HEK293 (cell line): ENCODE results near the gene BAIAP2L2.

ENCODE experiments used
- CTCF ChIA-PET: fragments of 350-600 bp; formaldehyde crosslinking; extraction: SDS; loops from one replicate; lab custom pipeline; 2021; ENCODE audit warnings: antibody characterized with exemption; lab: Yijun Ruan, JAX
- POLR2A ChIA-PET: fragments of 300-600 bp; formaldehyde crosslinking; extraction: SDS; loops from one replicate; lab custom pipeline; 2020; ENCODE audit warnings: antibody characterized with exemption, inconsistent platforms; lab: Yijun Ruan, JAX
- H3K27ac ChIP-seq: fragments of 200-500 bp; sonication (Bioruptor generic); 2 replicates; pipeline ENCODE4 v1.5.1; 2014; ENCODE audit warnings: low read depth, low read length, control low read depth, inconsistent platforms; ENCODE audit errors: extremely low read depth
- H3K36me3 ChIP-seq, 2 experiments: fragments of 200-500 bp in 1 of 2; sonication (Bioruptor generic) in 1 of 2; 1 replicate in 1 of 2; 2 replicates in 1 of 2; pipeline ENCODE4 v1.5.1; 2014 to 2017; ENCODE audit warnings: inconsistent platforms in 2 of 2, low read length in 2 of 2; ENCODE audit not compliant: control insufficient read depth in 2 of 2, insufficient read depth in 1 of 2
- H3K4me1 ChIP-seq: fragments of 200-500 bp; sonication (Bioruptor generic); 2 replicates; pipeline ENCODE4 v1.5.1; 2014; ENCODE audit warnings: mild to moderate bottlenecking, low read length, inconsistent platforms; ENCODE audit not compliant: control insufficient read depth, insufficient read depth
- H3K4me3 ChIP-seq: 2 replicates; pipeline ENCODE4 v1.5.1; 2011; ENCODE audit warnings: low read depth, mild to moderate bottlenecking, control low read depth, low read length, moderate library complexity
- H3K9me3 ChIP-seq: fragments of 200-500 bp; sonication (Bioruptor generic); 2 replicates; pipeline ENCODE4 v1.5.1; 2014; ENCODE audit warnings: low read depth, low read length, inconsistent platforms; ENCODE audit not compliant: control insufficient read depth, insufficient read depth
- GLIS1 ChIP-seq: fragments of 450-650 bp; formaldehyde crosslinking; IDR thresholded peaks from 2 replicates; pipeline ENCODE4 v1.5.1; 2016; ENCODE audit warnings: missing biosample characterization, missing genetic modification characterization
- GLIS2 ChIP-seq: fragments of 450-650 bp; formaldehyde crosslinking; IDR thresholded peaks from 2 replicates; pipeline ENCODE4 v1.5.1; 2016; ENCODE audit warnings: missing biosample characterization, missing genetic modification characterization
- KLF1 ChIP-seq: fragments of 450-650 bp; formaldehyde crosslinking; IDR thresholded peaks from 2 replicates; pipeline ENCODE4 v1.5.1; 2016; ENCODE audit warnings: missing biosample characterization, missing genetic modification characterization
- KLF16 ChIP-seq: fragments of 450-650 bp; formaldehyde crosslinking; IDR thresholded peaks from 2 replicates; pipeline ENCODE4 v1.5.1; 2017; ENCODE audit warnings: missing biosample characterization, missing genetic modification characterization
- SALL2 ChIP-seq: fragments of 450-650 bp; formaldehyde crosslinking; IDR thresholded peaks from 2 replicates; pipeline ENCODE4 v1.5.0; 2017; ENCODE audit warnings: missing biosample characterization, mild to moderate bottlenecking, missing genetic modification characterization, borderline replicate concordance
- SP2 ChIP-seq: fragments of 450-650 bp; formaldehyde crosslinking; IDR thresholded peaks from 2 replicates; pipeline ENCODE4 v1.5.1; 2016; ENCODE audit warnings: missing biosample characterization, missing genetic modification characterization
- SP7 ChIP-seq: fragments of 450-650 bp; formaldehyde crosslinking; IDR thresholded peaks from 2 replicates; pipeline ENCODE4 v1.5.1; 2016; ENCODE audit warnings: missing biosample characterization, missing genetic modification characterization
- ZBTB17 ChIP-seq: fragments of 450-650 bp; formaldehyde crosslinking; IDR thresholded peaks from 2 replicates; pipeline ENCODE4 v1.5.1; 2016; ENCODE audit warnings: missing biosample characterization, missing genetic modification characterization
- ZFHX2 ChIP-seq: fragments of 450-650 bp; formaldehyde crosslinking; conservative IDR thresholded peaks from 2 replicates; pipeline ENCODE4 v1.5.1; 2016; ENCODE audit warnings: missing biosample characterization, missing genetic modification characterization
- ZNF140 ChIP-seq: fragments of 450-650 bp; formaldehyde crosslinking; IDR thresholded peaks from 2 replicates; pipeline ENCODE4 v1.5.1; 2016; ENCODE audit warnings: missing biosample characterization, missing genetic modification characterization
- ZNF202 ChIP-seq: fragments of 450-650 bp; formaldehyde crosslinking; IDR thresholded peaks from 2 replicates; pipeline ENCODE4 v1.5.1; 2016; ENCODE audit warnings: missing biosample characterization, missing genetic modification characterization, borderline replicate concordance
- ZNF341 ChIP-seq: fragments of 450-650 bp; formaldehyde crosslinking; IDR thresholded peaks from 2 replicates; pipeline ENCODE4; 2016; ENCODE audit warnings: low read depth, missing biosample characterization, missing genetic modification characterization
- ZNF394 ChIP-seq: fragments of 450-650 bp; formaldehyde crosslinking; IDR thresholded peaks from 2 replicates; pipeline ENCODE4 v1.5.1; 2016; ENCODE audit warnings: missing biosample characterization, missing genetic modification characterization, mild to moderate bottlenecking, moderate library complexity, borderline replicate concordance
- ZNF843 ChIP-seq: fragments of 450-650 bp; formaldehyde crosslinking; IDR thresholded peaks from 2 replicates; pipeline ENCODE4 v1.5.1; 2016; ENCODE audit warnings: missing biosample characterization, missing genetic modification characterization
- TF ChIP-seq, protein P1 (sequence below): fragments of 450-650 bp; formaldehyde crosslinking; IDR thresholded peaks from 2 replicates; pipeline ENCODE4 v1.5.1; 2016; ENCODE audit warnings: missing biosample characterization, missing genetic modification characterization
- TF ChIP-seq, protein P2 (sequence below): sonication (generic); formaldehyde crosslinking; IDR thresholded peaks from 2 replicates; pipeline ENCODE4 v1.8.1; 2022; ENCODE audit warnings: mild to moderate bottlenecking, moderate library complexity, missing genetic modification reagents

Gene BAIAP2L2

DNA sequence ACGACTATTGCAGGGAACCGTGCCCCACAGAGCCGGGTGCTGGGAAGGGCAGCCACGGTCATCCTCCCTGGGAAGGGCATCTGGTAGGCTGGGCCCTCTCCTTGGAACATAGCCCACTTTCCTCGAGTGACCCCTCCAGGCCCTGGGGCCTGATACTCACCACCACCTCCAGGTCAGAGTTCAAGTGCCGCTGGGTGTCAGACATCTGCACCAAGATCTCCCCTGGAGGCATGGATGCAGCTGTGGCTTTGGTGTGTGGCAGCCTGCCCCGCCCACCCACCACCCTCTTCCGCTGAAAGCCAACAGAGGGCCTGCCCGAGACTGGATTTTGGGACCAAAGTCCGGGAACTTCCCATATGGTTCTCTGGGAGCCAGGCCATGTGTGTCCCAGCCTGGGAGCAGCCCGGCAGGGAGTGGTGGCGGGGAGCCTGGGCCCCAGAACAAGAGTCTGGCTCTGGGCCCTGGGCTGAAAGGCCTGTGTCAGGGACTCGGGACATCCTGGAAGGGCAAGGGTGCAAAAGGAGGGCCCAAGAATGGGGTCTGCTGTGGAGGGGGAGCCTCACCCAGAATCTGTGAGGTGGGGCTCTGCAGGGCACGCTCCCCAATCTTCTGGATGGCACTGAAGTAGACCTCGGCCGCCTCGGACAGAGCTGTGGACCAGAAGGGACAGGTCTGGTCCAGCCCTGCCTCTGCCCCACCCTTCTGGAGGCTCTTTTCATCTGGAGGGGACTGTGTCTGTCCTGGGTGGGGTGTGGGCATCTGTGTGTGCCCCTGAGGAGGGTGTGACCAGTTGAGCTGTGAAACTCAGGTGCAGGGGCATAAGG lies 2.6 kb downstream of the BAIAP2L2 start:
- ChIA-PET POLR2A (no interaction called here), CTCF (interaction anchor here (0.6 to 1.6 kb wide), 4 partner anchors 8 to 56 kb away, joined by 3 to 5 read pairs (median 4); no protein-coding TSS in a partner anchor)
- Histone ChIP-seq H3K4me1 (no peaks in the 10 kb centered on the region), H3K27ac (no peak overlapping the region), H3K36me3 (peaks cover 0 to 4% of the 10 kb centered on the region in 2 experiments; a peak in 1 of 3 replicates), H3K9me3 (no peaks in the 10 kb centered on the region), H3K4me3 (no peak overlapping the region)
- TF ChIP-seq, protein P1, sequence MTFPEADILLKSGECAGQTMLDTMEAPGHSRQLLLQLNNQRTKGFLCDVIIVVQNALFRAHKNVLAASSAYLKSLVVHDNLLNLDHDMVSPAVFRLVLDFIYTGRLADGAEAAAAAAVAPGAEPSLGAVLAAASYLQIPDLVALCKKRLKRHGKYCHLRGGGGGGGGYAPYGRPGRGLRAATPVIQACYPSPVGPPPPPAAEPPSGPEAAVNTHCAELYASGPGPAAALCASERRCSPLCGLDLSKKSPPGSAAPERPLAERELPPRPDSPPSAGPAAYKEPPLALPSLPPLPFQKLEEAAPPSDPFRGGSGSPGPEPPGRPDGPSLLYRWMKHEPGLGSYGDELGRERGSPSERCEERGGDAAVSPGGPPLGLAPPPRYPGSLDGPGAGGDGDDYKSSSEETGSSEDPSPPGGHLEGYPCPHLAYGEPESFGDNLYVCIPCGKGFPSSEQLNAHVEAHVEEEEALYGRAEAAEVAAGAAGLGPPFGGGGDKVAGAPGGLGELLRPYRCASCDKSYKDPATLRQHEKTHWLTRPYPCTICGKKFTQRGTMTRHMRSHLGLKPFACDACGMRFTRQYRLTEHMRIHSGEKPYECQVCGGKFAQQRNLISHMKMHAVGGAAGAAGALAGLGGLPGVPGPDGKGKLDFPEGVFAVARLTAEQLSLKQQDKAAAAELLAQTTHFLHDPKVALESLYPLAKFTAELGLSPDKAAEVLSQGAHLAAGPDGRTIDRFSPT (tag by site-specific recombination) = 0 out of 2 replicates have a peak, but pooled peaks have one; percentile 34
- TF ChIP-seq KLF1 (tag by site-specific recombination) (0 out of 2 replicates have a peak, but pooled peaks have one; percentile 30), ZFHX2 (tag by site-specific recombination) (0 out of 2 replicates have a peak, but pooled peaks have one; percentile 18), SP7 (tag by site-specific recombination) (no peak), SP2 (tag by site-specific recombination) (peak; percentile 35)

DNA sequence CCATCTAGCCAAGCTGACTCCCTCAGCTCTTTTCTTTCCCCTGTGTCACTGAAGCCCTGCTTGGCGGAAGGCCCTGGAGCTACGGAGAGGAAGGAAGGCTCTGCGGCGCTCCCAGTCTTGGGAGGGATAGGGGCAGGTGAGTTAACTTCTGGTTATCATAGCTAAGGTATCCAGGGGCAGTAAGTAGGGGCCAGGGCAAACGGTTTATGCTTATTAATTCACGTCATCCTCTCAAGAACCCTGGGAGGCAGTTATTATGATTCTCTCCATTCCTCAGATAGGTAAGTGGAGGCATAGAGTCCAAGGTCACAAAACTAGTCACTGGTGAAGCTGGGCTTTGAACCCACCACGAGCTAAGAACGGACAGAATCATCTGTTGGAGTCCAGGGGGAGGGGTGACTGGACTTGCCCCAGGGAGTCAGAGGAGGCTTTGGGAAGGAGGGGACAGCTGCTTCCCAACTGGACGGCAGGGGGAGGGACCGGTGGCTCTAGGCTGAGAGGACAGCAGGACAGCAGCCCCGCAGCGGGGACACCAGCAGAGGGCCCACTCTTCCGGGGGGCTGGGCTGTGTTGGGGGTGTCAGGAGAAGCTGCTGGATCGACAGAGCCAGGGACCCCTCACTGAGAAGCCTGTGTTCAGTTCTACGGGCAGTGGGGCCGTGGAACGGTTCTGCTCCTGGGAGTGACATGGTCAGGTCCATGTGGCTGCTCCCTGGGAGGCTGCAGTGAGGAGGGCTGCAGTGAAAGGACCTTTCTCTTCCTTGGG lies 3.5 kb downstream of the BAIAP2L2 start:
- no peak for TF ChIP-seq ZNF394 (tag by site-specific recombination)
- TF ChIP-seq ZNF140 (tag by site-specific recombination) = no peak
- no peak for TF ChIP-seq ZNF202 (tag by site-specific recombination)
- TF ChIP-seq ZNF843 (tag by site-specific recombination) = no peak
- TF ChIP-seq GLIS1 = 0 out of 2 replicates have a peak, but pooled peaks have one; percentile 6
- no peak for TF ChIP-seq KLF16 (tag by site-specific recombination)
- no peak for TF ChIP-seq GLIS2
- Histone ChIP-seq H3K36me3 (peaks cover 0 to 2% of the 10 kb centered on the region in 2 experiments; a peak in 1 of 3 replicates), H3K4me1 (no peaks in the 10 kb centered on the region), H3K27ac (no peak overlapping the region), H3K9me3 (no peaks in the 10 kb centered on the region), H3K4me3 (no peak overlapping the region)
- POLR2A ChIA-PET = no interaction called here
- CTCF ChIA-PET = interaction anchor here (0.9 to 1.6 kb wide), 4 partner anchors 7 to 55 kb away, joined by 3 to 5 read pairs (median 4); no protein-coding TSS in a partner anchor

DNA sequence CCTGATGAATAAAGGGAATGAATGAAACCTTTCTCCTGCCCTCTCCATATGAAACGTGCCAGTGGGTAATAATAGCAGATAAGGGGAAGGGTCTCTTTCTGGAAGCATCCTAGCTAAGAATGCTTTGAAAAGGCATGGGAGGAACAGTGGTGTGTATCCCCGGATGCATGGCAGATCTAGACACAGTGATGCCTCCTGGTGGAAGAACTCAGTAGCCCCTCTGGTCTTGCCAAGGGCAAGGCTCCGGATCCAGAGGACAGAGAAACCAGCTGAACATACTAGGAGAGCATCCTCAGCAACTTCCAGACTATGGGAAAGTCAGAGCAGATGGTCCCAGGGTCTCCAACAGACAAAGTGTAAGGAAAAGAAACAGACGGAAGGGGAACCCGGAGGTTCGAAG lies 6.4 kb downstream of the BAIAP2L2 start:
- POLR2A ChIA-PET = no interaction called here
- Histone ChIP-seq H3K27ac (no peak overlapping the region), H3K4me3 (no peak overlapping the region), H3K4me1 (no peaks in the 10 kb centered on the region), H3K36me3 (no peaks in the 10 kb centered on the region), H3K9me3 (no peaks in the 10 kb centered on the region)
- CTCF ChIA-PET = interaction anchor here (0.6 to 4.8 kb wide), 12 partner anchors 10 to 1659 kb away, joined by 3 to 46 read pairs (median 4); partner anchors contain the start of gene PICK1
- TF ChIP-seq SALL2 (tag by site-specific recombination) = no peak
- no peak for TF ChIP-seq ZNF341 (tag by site-specific recombination)
- TF ChIP-seq ZNF394 (tag by site-specific recombination) = no peak
- TF ChIP-seq ZFHX2 (tag by site-specific recombination) = no peak
- TF ChIP-seq, protein P2, sequence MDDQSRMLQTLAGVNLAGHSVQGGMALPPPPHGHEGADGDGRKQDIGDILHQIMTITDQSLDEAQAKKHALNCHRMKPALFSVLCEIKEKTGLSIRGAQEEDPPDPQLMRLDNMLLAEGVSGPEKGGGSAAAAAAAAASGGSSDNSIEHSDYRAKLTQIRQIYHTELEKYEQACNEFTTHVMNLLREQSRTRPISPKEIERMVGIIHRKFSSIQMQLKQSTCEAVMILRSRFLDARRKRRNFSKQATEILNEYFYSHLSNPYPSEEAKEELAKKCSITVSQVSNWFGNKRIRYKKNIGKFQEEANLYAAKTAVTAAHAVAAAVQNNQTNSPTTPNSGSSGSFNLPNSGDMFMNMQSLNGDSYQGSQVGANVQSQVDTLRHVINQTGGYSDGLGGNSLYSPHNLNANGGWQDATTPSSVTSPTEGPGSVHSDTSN = no peak
- no peak for TF ChIP-seq ZBTB17 (tag by site-specific recombination)
- TF ChIP-seq ZNF843 (tag by site-specific recombination) = no peak
